Thyroid gland (tissue), 4 donors: ENCODE measurements around the gene SUPT20H. TPM values are rescaled to one million over a fixed set of nuclear protein-coding genes. Genes with fewer than 3 reads are reported as not detected.

Experiments
- DNase-seq, 2 donors: peaks; one replicate each; pipeline ENCODE4 v3.0.0-alpha.2; 2019
- H3K27ac ChIP-seq, 3 donors: fragments of 200-600 bp; sonication (generic); 1 replicate in 2 of 3; 2 replicates in 1 of 3; pipeline ENCODE4 v1.5.1; 2016 to 2019; ENCODE audit warnings: mild to moderate bottlenecking in 1 of 3, moderate library complexity in 1 of 3
- H3K27me3 ChIP-seq: fragments of 200-600 bp; sonication (generic); one replicate; pipeline ENCODE4 v1.5.1; 2019
- H3K36me3 ChIP-seq, 2 donors: fragments of 200-600 bp; sonication (generic); one replicate each; pipeline ENCODE4 v1.5.1; 2016 to 2019
- H3K4me1 ChIP-seq, 2 donors: fragments of 200-600 bp; sonication (generic); one replicate each; pipeline ENCODE4 v1.5.1; 2017 to 2019
- H3K4me3 ChIP-seq, 3 donors: fragments of 200-600 bp; sonication (generic); replicated peaks in 1 of 3; 1 replicate in 2 of 3; 2 replicates in 1 of 3; pipeline ENCODE4 v1.5.1; 2016; ENCODE audit warnings: mild to moderate bottlenecking in 1 of 3
- H3K9me3 ChIP-seq: fragments of 200-600 bp; sonication (generic); one replicate; pipeline ENCODE4 v1.5.1; 2017
- POLR2A ChIP-seq, 2 donors: fragments of 450-650 bp; IDR thresholded peaks; one replicate each; pipeline ENCODE4 v1.6.1; 2017; ENCODE audit warnings: antibody characterized with exemption in 2 of 2, mild to moderate bottlenecking in 2 of 2, moderate library complexity in 1 of 2
- whole genome bisulfite sequencing, 2 donors: methylation state at CpG; one replicate each; pipeline ENCODE4 v1.1.5; 2017; 5-methylcytosine and 5-hydroxymethylcytosine counted together
- intact Hi-C: fragments of 100-400 bp; cut with DNase I; formaldehyde crosslinking; loops from one replicate; pipeline ENCODE4 v1.15.1; 2023
- total RNA-seq, 4 donors: library from RNA; depleted of rRNA; stranded (reverse); fragments of >200 nt; gene quantifications; one replicate each; pipeline ENCODE4 v1.2.3, GENCODE V29; 2016
- TF ChIP-seq, protein P1 (sequence below), 6 experiments: fragments of 200-600 bp in 3 of 6; fragments of 450-650 bp in 3 of 6; sonication (generic) in 3 of 6; IDR thresholded peaks; one replicate each; pipeline ENCODE4 v1.5.1; 2016 to 2019; ENCODE audit warnings: antibody characterized with exemption in 6 of 6, mild to moderate bottlenecking in 2 of 6, inconsistent platforms in 1 of 6, moderate library complexity in 1 of 6

Gene SUPT20H
- total RNA-seq = 10 to 100 TPM; 59.5 to 85.6 (median 72.9) TPM

DNA sequence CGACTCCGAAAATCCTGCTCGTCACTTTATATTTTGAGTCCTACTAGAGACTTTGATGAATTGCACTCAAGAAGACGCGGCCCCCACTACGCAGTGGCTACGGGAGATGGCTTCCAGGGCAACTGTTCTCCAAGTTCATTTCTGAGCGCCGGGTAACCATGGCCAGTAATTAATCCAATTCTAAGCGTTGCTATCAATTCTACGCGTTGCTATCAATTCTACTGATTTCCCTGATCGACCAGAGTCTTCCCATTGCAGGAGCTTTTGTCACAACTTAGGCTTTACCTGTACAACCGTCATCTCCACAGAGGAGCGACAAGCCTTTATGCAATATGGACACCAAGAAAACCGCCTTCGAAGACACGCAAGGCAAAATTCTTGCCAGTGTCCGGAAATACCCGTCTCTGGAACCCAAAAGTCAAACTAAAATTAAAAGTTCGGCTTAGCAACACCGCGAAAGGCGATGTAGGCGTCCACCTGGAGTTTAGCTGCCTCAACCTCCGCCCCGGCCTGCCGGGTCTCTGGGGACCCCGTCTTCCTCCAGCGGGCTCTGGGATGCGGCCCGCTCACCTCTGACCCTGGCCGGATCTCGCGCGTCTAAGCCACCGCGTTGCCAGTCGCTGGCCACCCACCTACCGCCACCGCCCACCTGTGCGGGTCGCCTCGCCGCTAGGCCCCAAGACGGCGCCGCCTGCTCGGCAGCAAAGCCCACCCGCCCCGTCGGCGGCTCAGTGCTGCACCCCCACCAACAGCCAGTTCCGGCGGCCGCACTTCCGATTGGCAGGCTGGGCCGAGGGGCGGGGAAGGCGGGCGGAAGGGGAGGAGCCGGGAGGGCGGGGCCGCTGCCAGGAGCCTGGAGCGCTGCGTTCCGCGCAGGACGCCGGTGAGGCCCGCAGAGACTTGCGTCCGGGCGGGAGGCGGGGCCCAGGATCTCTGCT is at the start of gene SUPT20H:
TSS of gene SUPT20H (minus strand) at position 779 of the 938 bp plus-strand sequence. CDS start 8,198 bp downstream, outside the sequence.
- TF ChIP-seq POLR2A (IDR thresholded peaks at IDR 0.05) = peak; percentile 42 to 91
- TF ChIP-seq, protein P1, sequence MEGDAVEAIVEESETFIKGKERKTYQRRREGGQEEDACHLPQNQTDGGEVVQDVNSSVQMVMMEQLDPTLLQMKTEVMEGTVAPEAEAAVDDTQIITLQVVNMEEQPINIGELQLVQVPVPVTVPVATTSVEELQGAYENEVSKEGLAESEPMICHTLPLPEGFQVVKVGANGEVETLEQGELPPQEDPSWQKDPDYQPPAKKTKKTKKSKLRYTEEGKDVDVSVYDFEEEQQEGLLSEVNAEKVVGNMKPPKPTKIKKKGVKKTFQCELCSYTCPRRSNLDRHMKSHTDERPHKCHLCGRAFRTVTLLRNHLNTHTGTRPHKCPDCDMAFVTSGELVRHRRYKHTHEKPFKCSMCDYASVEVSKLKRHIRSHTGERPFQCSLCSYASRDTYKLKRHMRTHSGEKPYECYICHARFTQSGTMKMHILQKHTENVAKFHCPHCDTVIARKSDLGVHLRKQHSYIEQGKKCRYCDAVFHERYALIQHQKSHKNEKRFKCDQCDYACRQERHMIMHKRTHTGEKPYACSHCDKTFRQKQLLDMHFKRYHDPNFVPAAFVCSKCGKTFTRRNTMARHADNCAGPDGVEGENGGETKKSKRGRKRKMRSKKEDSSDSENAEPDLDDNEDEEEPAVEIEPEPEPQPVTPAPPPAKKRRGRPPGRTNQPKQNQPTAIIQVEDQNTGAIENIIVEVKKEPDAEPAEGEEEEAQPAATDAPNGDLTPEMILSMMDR (IDR thresholded peaks at IDR 0.05) = no peak
- Histone ChIP-seq H3K36me3 (no peaks in the 10 kb centered on the region), H3K27me3 (no peaks in the 10 kb centered on the region), H3K4me1 (peaks cover 7 to 8% of the 10 kb centered on the region in 2 donors), H3K9me3 (no peaks in the 10 kb centered on the region), H3K27ac (peak within 1 kb of the TSS; percentile 75 to 85 (median 80)), H3K4me3 (peak within 1 kb of the TSS; percentile 67 to 76 (median 70))
- 1 to 2% methylated on average over 34 to 37 of the region's 75 CpGs for WGBS, 2 donors
- intact Hi-C loops = no loop called here
- peak; percentile 93 to 94 for DNase-seq

DNA sequence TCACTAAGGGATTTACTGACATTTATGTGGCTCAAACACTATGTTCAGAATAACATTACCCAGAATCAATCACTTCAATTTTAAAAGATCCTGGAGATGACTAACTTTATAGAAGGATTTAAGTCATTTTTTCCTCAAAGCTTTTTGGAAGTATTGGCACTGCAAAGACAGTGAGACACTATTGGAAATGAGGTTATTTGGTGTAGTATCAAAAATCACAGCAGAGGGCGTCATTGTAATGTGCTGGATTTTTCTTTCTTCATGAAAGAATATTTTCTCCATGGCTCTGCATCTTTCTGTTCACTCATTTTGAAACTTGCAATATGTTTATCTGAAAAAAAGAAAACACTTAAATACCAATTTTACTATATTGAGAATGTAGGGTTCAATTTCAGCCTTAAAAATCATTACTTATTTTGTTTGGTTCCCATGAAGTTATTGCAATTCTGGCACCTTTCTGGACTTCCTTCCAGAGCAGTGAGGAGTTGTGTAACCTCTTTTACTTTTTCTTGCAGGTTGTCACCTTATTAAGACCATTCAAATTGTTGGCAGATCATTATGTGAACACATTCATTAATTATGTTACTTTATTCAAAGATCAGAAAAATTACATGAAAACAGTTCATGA is 49.7 kb upstream of the SUPT20H start:
- Histone ChIP-seq H3K4me3 (no peak overlapping the region), H3K36me3 (no peaks in the 10 kb centered on the region), H3K9me3 (no peaks in the 10 kb centered on the region), H3K4me1 (no peaks in the 10 kb centered on the region), H3K27me3 (no peaks in the 10 kb centered on the region), H3K27ac (no peak overlapping the region)
- TF ChIP-seq, protein P1 (IDR thresholded peaks at IDR 0.05) = peak in 3 of 6 experiments; percentile 53 to 60 (median 58)
- TF ChIP-seq POLR2A (IDR thresholded peaks at IDR 0.05) = no peak
- WGBS, 2 donors = 8% methylated on average over 1 of the region's 1 CpG
- intact Hi-C loops = loop anchor here (10.0 kb wide), 1 partner anchor 496 kb away; no protein-coding TSS in a partner anchor
- no peak for DNase-seq

- Histone ChIP-seq H3K36me3 (no peaks in the 10 kb centered on the region), H3K4me3 (no peak overlapping the region), H3K27ac (no peak overlapping the region), H3K27me3 (no peaks in the 10 kb centered on the region), H3K9me3 (no peaks in the 10 kb centered on the region), H3K4me1 (no peaks in the 10 kb centered on the region)
- WGBS, 2 donors = 82 to 83% methylated on average over 1 of the region's 1 CpG
- no peak for DNase-seq
- intact Hi-C loops = loop anchor here (10.0 kb wide), 1 partner anchor 497 kb away; no protein-coding TSS in a partner anchor
- TF ChIP-seq POLR2A (IDR thresholded peaks at IDR 0.05) = no peak
- TF ChIP-seq, protein P1 (IDR thresholded peaks at IDR 0.05) = no peak
These were observed 48.4 kb upstream of the SUPT20H start for GRCh38 chr13:37107868-37108267.

DNA sequence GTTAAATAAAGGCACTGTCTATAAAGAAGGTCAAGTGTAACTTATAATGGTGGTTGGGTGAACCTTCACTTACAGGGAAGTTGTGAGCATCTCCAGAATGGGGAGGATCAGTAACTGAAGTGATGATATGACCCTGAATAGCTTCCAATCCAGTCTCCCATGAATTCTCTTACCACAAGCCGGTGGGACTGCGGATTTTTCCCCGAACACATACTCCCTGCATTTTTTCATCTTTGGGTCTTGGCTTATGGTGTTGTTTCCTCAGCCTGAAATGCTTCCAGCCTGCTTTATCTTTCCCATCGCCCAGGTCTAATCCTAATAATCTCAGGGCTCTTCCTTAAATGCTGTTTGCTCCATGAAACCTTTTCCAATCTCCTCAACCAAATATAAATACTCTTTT is 48.0 kb upstream of the SUPT20H start:
- H3K36me3 ChIP-seq = no peaks in the 10 kb centered on the region
- WGBS, 2 donors = 83% methylated on average over 4 of the region's 4 CpGs
- intact Hi-C loops = loop anchor here (10.0 kb wide), 1 partner anchor 497 kb away; no protein-coding TSS in a partner anchor
- DNase-seq = no peak
- no peaks in the 10 kb centered on the region for H3K4me1 ChIP-seq
- H3K27ac ChIP-seq = no peak overlapping the region
- no peaks in the 10 kb centered on the region for H3K27me3 ChIP-seq
- H3K9me3 ChIP-seq = no peaks in the 10 kb centered on the region
- no peak overlapping the region for H3K4me3 ChIP-seq
- TF ChIP-seq POLR2A (IDR thresholded peaks at IDR 0.05) = no peak
- TF ChIP-seq, protein P1 (IDR thresholded peaks at IDR 0.05) = no peak
